Liver (tissue), 9 donors: Measurements from ENCODE around the gene PIAS4. TPM values are rescaled to one million over a fixed set of nuclear protein-coding genes. Genes with fewer than 3 reads are reported as not detected.

Experiments used
- DNase-seq: peaks from one replicate; pipeline ENCODE4 v3.0.0-alpha.2; 2017; ENCODE audit warnings: low spot score
- H3K27ac ChIP-seq, 2 donors: one replicate each; pipeline ENCODE4 v1.7.0; 2013; ENCODE audit warnings: inconsistent platforms in 2 of 2, low read length in 2 of 2, control low read depth in 1 of 2, low read depth in 1 of 2, mild to moderate bottlenecking in 1 of 2
- H3K27me3 ChIP-seq, 4 donors: one replicate each; pipeline versions ENCODE4 v1.6.1 to v1.7.0; 2013; ENCODE audit warnings: low read length in 3 of 4, inconsistent platforms in 1 of 4, mild to moderate bottlenecking in 1 of 4, moderate library complexity in 1 of 4; ENCODE audit not compliant: control insufficient read depth in 4 of 4, insufficient read depth in 4 of 4
- H3K36me3 ChIP-seq, 4 donors: one replicate each; pipeline versions ENCODE4 v1.6.1 to v1.7.0; 2013; ENCODE audit warnings: low read length in 3 of 4, mild to moderate bottlenecking in 3 of 4, low read depth in 1 of 4, moderate library complexity in 1 of 4; ENCODE audit not compliant: control insufficient read depth in 4 of 4, insufficient read depth in 3 of 4
- H3K4me1 ChIP-seq, 4 donors: one replicate each; pipeline versions ENCODE4 v1.6.1 to v1.7.0; 2013; ENCODE audit warnings: low read length in 3 of 4, mild to moderate bottlenecking in 3 of 4, moderate library complexity in 1 of 4; ENCODE audit not compliant: control insufficient read depth in 4 of 4, insufficient read depth in 4 of 4
- H3K4me3 ChIP-seq, 3 donors: one replicate each; pipeline versions ENCODE4 v1.6.1 to v1.7.0; 2013; ENCODE audit warnings: low read length in 3 of 3, control low read depth in 1 of 3, low read depth in 1 of 3, mild to moderate bottlenecking in 1 of 3
- H3K9ac ChIP-seq, 2 donors: one replicate each; pipeline ENCODE4 v1.7.0; 2013; ENCODE audit warnings: low read length in 2 of 2, mild to moderate bottlenecking in 2 of 2, moderate library complexity in 2 of 2, control low read depth in 1 of 2, low read depth in 1 of 2
- H3K9me3 ChIP-seq, 4 donors: one replicate each; pipeline versions ENCODE4 v1.6.1 to v1.7.0; 2013; ENCODE audit warnings: low read length in 3 of 4; ENCODE audit not compliant: control insufficient read depth in 4 of 4
- ATF3 ChIP-seq: IDR thresholded peaks from 2 replicates; pipeline ENCODE4 v1.6.1; 2016; ENCODE audit warnings: antibody characterized with exemption
- EGR1 ChIP-seq, 2 donors: IDR thresholded peaks; 2 replicates each; pipeline ENCODE4 v1.6.1; 2016 to 2018; ENCODE audit warnings: antibody characterized with exemption in 2 of 2, low read depth in 2 of 2
- FOXA1 ChIP-seq: IDR thresholded peaks from 2 replicates; pipeline ENCODE4 v1.6.1; 2016; ENCODE audit warnings: antibody characterized with exemption
- FOXA2 ChIP-seq: IDR thresholded peaks from 2 replicates; pipeline ENCODE4 v1.6.1; 2016; ENCODE audit warnings: antibody characterized with exemption
- GABPA ChIP-seq, 2 donors: IDR thresholded peaks in 1 of 2; conservative IDR thresholded peaks in 1 of 2; 2 replicates each; pipeline ENCODE4 v1.6.1; 2016; ENCODE audit warnings: antibody characterized with exemption in 2 of 2, mild to moderate bottlenecking in 1 of 2, moderate library complexity in 1 of 2
- HNF4A ChIP-seq, 2 donors: conservative IDR thresholded peaks; 2 replicates each; pipeline ENCODE4 v1.6.1; 2016; ENCODE audit warnings: antibody characterized with exemption in 2 of 2, mild to moderate bottlenecking in 2 of 2
- HNF4G ChIP-seq: IDR thresholded peaks from 2 replicates; pipeline ENCODE4 v1.6.1; 2016; ENCODE audit warnings: antibody characterized with exemption
- JUND ChIP-seq, 2 donors: IDR thresholded peaks; 2 replicates each; pipeline ENCODE4 v1.6.1; 2016; ENCODE audit warnings: antibody characterized with exemption in 2 of 2
- MAX ChIP-seq: IDR thresholded peaks from 2 replicates; pipeline ENCODE4 v1.6.1; 2016; ENCODE audit warnings: antibody characterized with exemption
- NR2F2 ChIP-seq: IDR thresholded peaks from 2 replicates; pipeline ENCODE4 v1.6.1; 2016; ENCODE audit warnings: antibody characterized with exemption
- RAD21 ChIP-seq, 2 donors: IDR thresholded peaks; 2 replicates each; pipeline ENCODE4 v1.6.1; 2016; ENCODE audit warnings: antibody characterized with exemption in 2 of 2, mild to moderate bottlenecking in 2 of 2
- RXRA ChIP-seq, 2 donors: IDR thresholded peaks; 2 replicates each; pipeline ENCODE4 v1.6.1; 2017 to 2018; ENCODE audit warnings: antibody characterized with exemption in 2 of 2, mild to moderate bottlenecking in 1 of 2
- SP1 ChIP-seq: IDR thresholded peaks from 2 replicates; pipeline ENCODE4 v1.6.1; 2018; ENCODE audit warnings: antibody characterized with exemption, mild to moderate bottlenecking
- TAF1 ChIP-seq: conservative IDR thresholded peaks from 2 replicates; pipeline ENCODE4 v1.6.1; 2016; ENCODE audit warnings: antibody characterized with exemption, mild to moderate bottlenecking
- YY1 ChIP-seq: IDR thresholded peaks from 2 replicates; pipeline ENCODE4 v1.6.1; 2016; ENCODE audit warnings: antibody characterized with exemption, mild to moderate bottlenecking
- ZBTB33 ChIP-seq: IDR thresholded peaks from 2 replicates; pipeline ENCODE4 v1.6.1; 2016; ENCODE audit warnings: antibody characterized with exemption
- WGBS: extraction: QIAGEN DNeasy Blood & Tissue Kit; methylation state at CpG from one replicate; pipeline ENCODE4 v1.1.7; 2013; 5-methylcytosine and 5-hydroxymethylcytosine counted together
- polyA plus RNA-seq, 2 donors: library from polyadenylated mRNA; stranded (reverse) in 1 of 2; unstranded in 1 of 2; fragments of 200-250 nt in 1 of 2; fragments of >200 nt in 1 of 2; fragmentation: Nextera tagmentation in 1 of 2; extraction: Ambion mirVana in 1 of 2; gene quantifications; one replicate each; pipeline versions ENCODE4 v1.2.1 to v1.2.3, GENCODE V29; 2013 to 2015
- total RNA-seq, 2 donors: library from RNA; depleted of rRNA; stranded (reverse); fragments of >200 nt; gene quantifications; one replicate each; pipeline ENCODE4 v1.2.3, GENCODE V29; 2014
- TF ChIP-seq, protein P1 (sequence below): fragments of 150-350 bp; IDR thresholded peaks from 2 replicates; pipeline ENCODE4 v1.5.1; 2017; ENCODE audit warnings: improper control_type of control experiment, low read depth, low read length; ENCODE audit not compliant: missing input control
- TF ChIP-seq, protein P2 (sequence below): IDR thresholded peaks from 2 replicates; pipeline ENCODE4 v1.6.1; 2016; ENCODE audit warnings: antibody characterized with exemption, mild to moderate bottlenecking
- donor health status: healthy.
- donor health status: healthy.
- donor health status: healthy.
- donor health status: healthy.
- donor health status: healthy.

The PIAS4 gene
- total and polyA plus RNA-seq, 4 donors, result 5.6 to 14.1 (median 10.6) TPM

- Histone ChIP-seq H3K27ac (peak overlapping the region; percentile 80 to 87), H3K9me3 (no peaks in the 10 kb centered on the region), H3K27me3 (no peaks in the 10 kb centered on the region), H3K36me3 (peaks cover 4 to 24% (median 17%) of the 10 kb centered on the region in 4 donors), H3K9ac (no peak overlapping the region), H3K4me1 (peaks cover 12 to 39% (median 24%) of the 10 kb centered on the region in 4 donors), H3K4me3 (peak overlapping the region in 1 of 3 donors; percentile 37)
- TF ChIP-seq SP1 (peak; percentile 7), ATF3 (no peak), JUND (IDR thresholded peaks at IDR 0.05) (no peak), RXRA (IDR thresholded peaks at IDR 0.05) (peak in 1 of 2 donors; percentile 56), HNF4A (conservative IDR thresholded peaks at IDR 0.05) (peak; percentile 60 to 62)
- 45% methylated on average over 15 of the region's 15 CpGs for WGBS
- DNase-seq, result no peak
Measured at GRCh38 chr19:4051175-4052101, 43.9 kb downstream of the PIAS4 start.

GRCh38 chr19:4052114-4052992 lies 44.8 kb downstream of the PIAS4 start:
- WGBS, result 18% methylated on average over 27 of the region's 27 CpGs
- TF ChIP-seq SP1 (peak; percentile 71), NR2F2 (peak; percentile 43), MAX (peak; percentile 47), FOXA1 (peak; percentile 53), ATF3 (peak; percentile 14), TAF1 (no peak), HNF4G (peak; percentile 60), YY1 (peak; percentile 53), EGR1 (IDR thresholded peaks at IDR 0.05; ENCODE audit: low read depth in 2 of 2) (peak in 1 of 2 donors; percentile 63), JUND (IDR thresholded peaks at IDR 0.05) (peak in 1 of 2 donors; percentile 62), HNF4A (conservative IDR thresholded peaks at IDR 0.05) (peak; percentile 94 to 95), GABPA (IDR thresholded peaks at IDR 0.05 in 1 of 2, conservative IDR thresholded peaks at IDR 0.05 in 1 of 2) (peak in 1 of 2 donors; percentile 58), RXRA (IDR thresholded peaks at IDR 0.05) (peak; percentile 79 to 93), RAD21 (IDR thresholded peaks at IDR 0.05) (peak; percentile 37 to 38), FOXA2 (no peak), ZBTB33 (no peak)
- TF ChIP-seq, protein P1, sequence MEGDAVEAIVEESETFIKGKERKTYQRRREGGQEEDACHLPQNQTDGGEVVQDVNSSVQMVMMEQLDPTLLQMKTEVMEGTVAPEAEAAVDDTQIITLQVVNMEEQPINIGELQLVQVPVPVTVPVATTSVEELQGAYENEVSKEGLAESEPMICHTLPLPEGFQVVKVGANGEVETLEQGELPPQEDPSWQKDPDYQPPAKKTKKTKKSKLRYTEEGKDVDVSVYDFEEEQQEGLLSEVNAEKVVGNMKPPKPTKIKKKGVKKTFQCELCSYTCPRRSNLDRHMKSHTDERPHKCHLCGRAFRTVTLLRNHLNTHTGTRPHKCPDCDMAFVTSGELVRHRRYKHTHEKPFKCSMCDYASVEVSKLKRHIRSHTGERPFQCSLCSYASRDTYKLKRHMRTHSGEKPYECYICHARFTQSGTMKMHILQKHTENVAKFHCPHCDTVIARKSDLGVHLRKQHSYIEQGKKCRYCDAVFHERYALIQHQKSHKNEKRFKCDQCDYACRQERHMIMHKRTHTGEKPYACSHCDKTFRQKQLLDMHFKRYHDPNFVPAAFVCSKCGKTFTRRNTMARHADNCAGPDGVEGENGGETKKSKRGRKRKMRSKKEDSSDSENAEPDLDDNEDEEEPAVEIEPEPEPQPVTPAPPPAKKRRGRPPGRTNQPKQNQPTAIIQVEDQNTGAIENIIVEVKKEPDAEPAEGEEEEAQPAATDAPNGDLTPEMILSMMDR, result no peak
- TF ChIP-seq, protein P2, sequence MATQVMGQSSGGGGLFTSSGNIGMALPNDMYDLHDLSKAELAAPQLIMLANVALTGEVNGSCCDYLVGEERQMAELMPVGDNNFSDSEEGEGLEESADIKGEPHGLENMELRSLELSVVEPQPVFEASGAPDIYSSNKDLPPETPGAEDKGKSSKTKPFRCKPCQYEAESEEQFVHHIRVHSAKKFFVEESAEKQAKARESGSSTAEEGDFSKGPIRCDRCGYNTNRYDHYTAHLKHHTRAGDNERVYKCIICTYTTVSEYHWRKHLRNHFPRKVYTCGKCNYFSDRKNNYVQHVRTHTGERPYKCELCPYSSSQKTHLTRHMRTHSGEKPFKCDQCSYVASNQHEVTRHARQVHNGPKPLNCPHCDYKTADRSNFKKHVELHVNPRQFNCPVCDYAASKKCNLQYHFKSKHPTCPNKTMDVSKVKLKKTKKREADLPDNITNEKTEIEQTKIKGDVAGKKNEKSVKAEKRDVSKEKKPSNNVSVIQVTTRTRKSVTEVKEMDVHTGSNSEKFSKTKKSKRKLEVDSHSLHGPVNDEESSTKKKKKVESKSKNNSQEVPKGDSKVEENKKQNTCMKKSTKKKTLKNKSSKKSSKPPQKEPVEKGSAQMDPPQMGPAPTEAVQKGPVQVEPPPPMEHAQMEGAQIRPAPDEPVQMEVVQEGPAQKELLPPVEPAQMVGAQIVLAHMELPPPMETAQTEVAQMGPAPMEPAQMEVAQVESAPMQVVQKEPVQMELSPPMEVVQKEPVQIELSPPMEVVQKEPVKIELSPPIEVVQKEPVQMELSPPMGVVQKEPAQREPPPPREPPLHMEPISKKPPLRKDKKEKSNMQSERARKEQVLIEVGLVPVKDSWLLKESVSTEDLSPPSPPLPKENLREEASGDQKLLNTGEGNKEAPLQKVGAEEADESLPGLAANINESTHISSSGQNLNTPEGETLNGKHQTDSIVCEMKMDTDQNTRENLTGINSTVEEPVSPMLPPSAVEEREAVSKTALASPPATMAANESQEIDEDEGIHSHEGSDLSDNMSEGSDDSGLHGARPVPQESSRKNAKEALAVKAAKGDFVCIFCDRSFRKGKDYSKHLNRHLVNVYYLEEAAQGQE, result peak; percentile 53
- no peak for DNase-seq
- H3K9ac ChIP-seq, result no peak overlapping the region
- peaks cover 12 to 39% (median 24%) of the 10 kb centered on the region in 4 donors for H3K4me1 ChIP-seq
- H3K4me3 ChIP-seq, result peak overlapping the region in 2 of 3 donors; percentile 1 to 37
- no peaks in the 10 kb centered on the region for H3K27me3 ChIP-seq
- H3K9me3 ChIP-seq, result no peaks in the 10 kb centered on the region
- H3K27ac ChIP-seq, result peak overlapping the region; percentile 80 to 87
- peaks cover 4 to 22% (median 17%) of the 10 kb centered on the region in 4 donors for H3K36me3 ChIP-seq
